T-cell (primary cell): ENCODE measurements around the gene SLC2A10. TPM values are rescaled to one million over a fixed set of nuclear protein-coding genes. Genes with fewer than 3 reads are reported as not detected.

Source experiments
- ATAC-seq, 4 experiments: fragments of 200-7000 bp in 3 of 4; fragments of 150-1000 bp in 1 of 4; cut with Tn5 transposase; replicated peaks in 1 of 4; 1 replicate in 3 of 4; 2 replicates in 1 of 4; pipeline ENCODE4 v1.10.0; 2021; ENCODE audit warnings: moderate library complexity in 3 of 4, mild to moderate bottlenecking in 2 of 4, moderate number of reproducible peaks in 1 of 4
- CTCF ChIA-PET, 2 donors: fragments of 300-600 bp; sonication (Branson Sonifier 250); formaldehyde crosslinking; loops; one replicate each; lab custom pipeline; 2022; ENCODE audit warnings: antibody characterized with exemption in 2 of 2; lab: Charles Lee
- POLR2A ChIA-PET, 2 donors: fragments of 300-600 bp; sonication (Branson Sonifier 250); formaldehyde crosslinking; loops; one replicate each; lab custom pipeline; 2022; ENCODE audit warnings: antibody characterized with exemption in 2 of 2; lab: Charles Lee
- DNase-seq, 35 experiments: peaks; one replicate each; pipeline versions ENCODE4 v3.0.0 to v3.0.0-alpha.2; 2013 to 2023
- H3K27ac ChIP-seq: one replicate; pipeline ENCODE4 v1.5.1; 2013; ENCODE audit warnings: low read length
- H3K27me3 ChIP-seq, 2 experiments: replicated peaks in 1 of 2; 1 replicate in 1 of 2; 2 replicates in 1 of 2; pipeline versions ENCODE4 v1.6.1 to v1.7.0; 2013; ENCODE audit warnings: low read length in 1 of 2, mixed read lengths in 1 of 2; ENCODE audit not compliant: control insufficient read depth in 2 of 2, insufficient read depth in 2 of 2; ENCODE audit errors: extremely low read depth in 1 of 2
- H3K36me3 ChIP-seq, 2 donors: 1 replicate in 1 of 2; 2 replicates in 1 of 2; pipeline versions ENCODE4 v1.6.1 to v1.7.0; 2013; ENCODE audit warnings: low read length in 1 of 2; ENCODE audit not compliant: control insufficient read depth in 2 of 2, insufficient read depth in 1 of 2; ENCODE audit errors: extremely low read depth in 1 of 2
- H3K4me1 ChIP-seq, 2 experiments: 1 replicate in 1 of 2; 2 replicates in 1 of 2; pipeline versions ENCODE4 v1.6.1 to v1.7.0; 2013; ENCODE audit warnings: low read length in 2 of 2, mixed read lengths in 1 of 2; ENCODE audit not compliant: insufficient read depth in 2 of 2, control insufficient read depth in 1 of 2; ENCODE audit errors: extremely low read depth in 1 of 2
- H3K4me3 ChIP-seq, 2 donors: 1 replicate in 1 of 2; 2 replicates in 1 of 2; pipeline versions ENCODE4 v1.5.1 to v1.7.0; 2013; ENCODE audit warnings: mild to moderate bottlenecking in 2 of 2, low read length in 1 of 2, moderate library complexity in 1 of 2; ENCODE audit not compliant: control insufficient read depth in 1 of 2; ENCODE audit errors: extremely low read depth in 1 of 2
- H3K9me3 ChIP-seq: 2 replicates; pipeline ENCODE4 v1.7.0; 2013
- H3K27ac Mint-ChIP-seq, 2 donors: one replicate each; pipeline ENCODE4 v1.8.0; 2020 to 2021; ENCODE audit warnings: mild to moderate bottlenecking in 2 of 2, mixed read lengths in 2 of 2
- H3K27me3 Mint-ChIP-seq, 2 donors: one replicate each; pipeline ENCODE4 v1.8.0; 2021 to 2022; ENCODE audit warnings: mixed read lengths in 2 of 2
- H3K36me3 Mint-ChIP-seq: one replicate; pipeline ENCODE4 v1.8.0; 2021; ENCODE audit warnings: mixed read lengths
- H3K4me1 Mint-ChIP-seq, 3 donors: one replicate each; pipeline ENCODE4 v1.8.0; 2020 to 2022; ENCODE audit warnings: mixed read lengths in 3 of 3, mild to moderate bottlenecking in 1 of 3
- H3K4me3 Mint-ChIP-seq, 3 donors: one replicate each; pipeline ENCODE4 v1.8.0; 2020 to 2022; ENCODE audit warnings: mild to moderate bottlenecking in 3 of 3, mixed read lengths in 3 of 3, moderate library complexity in 3 of 3
- H3K9me3 Mint-ChIP-seq, 3 donors: one replicate each; pipeline ENCODE4 v1.8.0; 2020 to 2022; ENCODE audit warnings: mixed read lengths in 3 of 3
- WGBS: methylation state at CpG from one replicate; pipeline ENCODE4 v1.1.5; 2013; ENCODE audit warnings: missing lambda C conversion rate; ENCODE audit not compliant: insufficient coverage; 5-methylcytosine and 5-hydroxymethylcytosine counted together
- total RNA-seq, 35 experiments: library from RNA in 6 of 35; stranded (reverse) in 6 of 35; fragments of 120-200 nt in 1 of 35; gene quantifications; one replicate each; pipeline versions ENCODE4 v1.2.1 to v1.2.4 and lab custom pipeline; 2013 to 2026

Gene SLC2A10
- total RNA-seq, 5 donors from 2014 or later (not counting 1 experiment from before 2014, with no cell fraction given): 0.07 to 0.54 (median 0.09) TPM; not detected in 2

DNA sequence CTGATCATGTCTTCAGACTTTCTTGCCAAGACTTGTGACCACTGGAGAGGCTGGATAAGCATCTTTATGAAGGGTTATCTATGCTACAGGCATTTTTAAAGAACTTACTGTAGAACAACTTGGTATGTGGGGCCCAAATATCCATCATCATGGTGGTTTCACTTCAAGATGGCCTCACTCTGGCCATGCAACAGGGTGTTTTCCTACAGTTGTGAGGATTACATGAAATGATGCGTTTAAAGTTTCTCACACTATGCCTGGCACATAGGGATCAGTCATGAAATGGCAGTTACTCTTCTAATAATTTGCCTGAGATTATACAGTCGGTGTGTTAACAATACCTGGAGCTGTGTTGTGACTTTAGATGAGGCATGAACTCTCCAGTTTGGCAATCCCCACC lies 13.0 kb downstream of the SLC2A10 start:
- ChIA-PET POLR2A (no interaction called here), CTCF (no interaction called here)
- no peaks in the 10 kb centered on the region for H3K36me3 ChIP-seq
- no peak overlapping the region for H3K27ac Mint-ChIP-seq
- H3K27me3 ChIP-seq: peaks cover 0 to 5% of the 10 kb centered on the region in 2 experiments
- no peaks in the 10 kb centered on the region for H3K4me1 Mint-ChIP-seq
- peaks cover 0 to 9% (median 4%) of the 10 kb centered on the region in 3 donors for H3K9me3 Mint-ChIP-seq
- H3K36me3 Mint-ChIP-seq: no peaks in the 10 kb centered on the region
- no peaks in the 10 kb centered on the region for H3K4me1 ChIP-seq
- no peak overlapping the region for H3K27ac ChIP-seq
- DNase-seq: no peak
- no peak overlapping the region for H3K4me3 ChIP-seq
- H3K27me3 Mint-ChIP-seq: peaks cover 8% of the 10 kb centered on the region in 2 donors
- H3K4me3 Mint-ChIP-seq: no peak overlapping the region
- ATAC-seq: no peak
- no CpG with 5 or more reads among the region's 2 CpGs for WGBS
- no peaks in the 10 kb centered on the region for H3K9me3 ChIP-seq

DNA sequence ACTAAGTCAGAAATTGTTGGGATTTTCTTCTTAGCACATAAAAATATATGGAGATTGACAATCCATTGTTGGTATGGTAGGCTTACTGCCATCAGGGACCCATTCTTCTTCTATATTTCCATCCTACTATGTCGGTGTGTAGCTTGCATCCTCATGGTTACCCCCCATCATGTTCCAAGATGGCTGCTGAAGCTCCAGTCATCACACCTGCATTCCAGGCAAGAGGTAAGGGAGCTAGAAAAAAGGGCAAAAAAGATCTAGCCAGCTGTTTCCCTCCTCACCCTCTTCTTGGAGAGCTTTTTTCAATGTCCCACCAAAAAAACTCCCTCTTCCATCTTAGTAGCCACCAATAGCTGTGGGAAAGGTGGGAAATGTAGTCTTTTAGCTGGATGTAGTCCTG lies 13.6 kb downstream of the SLC2A10 start:
- no CpG with 5 or more reads among the region's 1 CpG for WGBS
- peaks cover 8% of the 10 kb centered on the region in 2 donors for H3K27me3 Mint-ChIP-seq
- Histone ChIP-seq H3K9me3 (no peaks in the 10 kb centered on the region), H3K4me3 (no peak overlapping the region), H3K4me1 (no peaks in the 10 kb centered on the region), H3K27me3 (peaks cover 0 to 6% of the 10 kb centered on the region in 2 experiments), H3K27ac (no peak overlapping the region), H3K36me3 (no peaks in the 10 kb centered on the region)
- no peak overlapping the region for H3K27ac Mint-ChIP-seq
- no peaks in the 10 kb centered on the region for H3K4me1 Mint-ChIP-seq
- DNase-seq (no peak), ATAC-seq (no peak)
- CTCF ChIA-PET: no interaction called here
- no peak overlapping the region for H3K4me3 Mint-ChIP-seq
- H3K36me3 Mint-ChIP-seq: no peaks in the 10 kb centered on the region
- peaks cover 0 to 9% (median 4%) of the 10 kb centered on the region in 3 donors for H3K9me3 Mint-ChIP-seq
- POLR2A ChIA-PET: no interaction called here

DNA sequence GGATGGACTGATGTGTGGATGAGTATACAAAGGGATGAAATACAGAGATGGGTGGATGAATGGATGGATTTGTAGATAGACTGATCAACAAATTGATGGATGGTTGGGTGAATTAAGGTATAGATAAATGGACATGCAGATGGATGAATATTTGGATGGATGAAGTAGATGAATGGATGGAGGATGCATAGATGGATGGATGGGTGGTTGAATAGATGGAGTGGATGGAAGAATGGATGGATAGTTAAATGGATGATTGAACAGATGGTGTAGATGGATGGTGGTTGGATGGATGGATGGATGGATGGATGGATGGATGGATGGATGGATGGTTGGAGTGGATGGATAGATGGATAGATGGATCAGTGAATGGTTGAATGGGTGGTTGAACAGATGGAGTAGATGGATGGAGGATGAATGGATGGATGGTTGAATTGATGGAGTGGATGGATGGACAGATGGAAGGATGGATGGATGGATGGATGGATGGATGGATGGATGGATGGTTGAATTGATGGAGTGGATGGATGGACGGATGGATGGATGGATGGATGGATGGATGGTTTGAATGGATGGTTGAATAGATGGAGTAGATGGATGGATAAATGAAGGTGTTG lies 15.0 kb downstream of the SLC2A10 start:
- Mint-ChIP-seq H3K27ac (no peak overlapping the region), H3K36me3 (no peaks in the 10 kb centered on the region), H3K9me3 (peaks cover 0 to 9% (median 4%) of the 10 kb centered on the region in 3 donors), H3K4me3 (no peak overlapping the region), H3K27me3 (peaks cover 8 to 12% of the 10 kb centered on the region in 2 donors), H3K4me1 (no peaks in the 10 kb centered on the region)
- ChIA-PET POLR2A (no interaction called here), CTCF (no interaction called here)
- DNase-seq (no peak), ATAC-seq (no peak)
- H3K27me3 ChIP-seq: peaks cover 0 to 14% of the 10 kb centered on the region in 2 experiments
- H3K27ac ChIP-seq: no peak overlapping the region
- H3K9me3 ChIP-seq: no peaks in the 10 kb centered on the region
- H3K36me3 ChIP-seq: no peaks in the 10 kb centered on the region
- H3K4me3 ChIP-seq: no peak overlapping the region
- H3K4me1 ChIP-seq: no peaks in the 10 kb centered on the region
- WGBS: 57% methylated on average over 1 of the region's 1 CpG

DNA sequence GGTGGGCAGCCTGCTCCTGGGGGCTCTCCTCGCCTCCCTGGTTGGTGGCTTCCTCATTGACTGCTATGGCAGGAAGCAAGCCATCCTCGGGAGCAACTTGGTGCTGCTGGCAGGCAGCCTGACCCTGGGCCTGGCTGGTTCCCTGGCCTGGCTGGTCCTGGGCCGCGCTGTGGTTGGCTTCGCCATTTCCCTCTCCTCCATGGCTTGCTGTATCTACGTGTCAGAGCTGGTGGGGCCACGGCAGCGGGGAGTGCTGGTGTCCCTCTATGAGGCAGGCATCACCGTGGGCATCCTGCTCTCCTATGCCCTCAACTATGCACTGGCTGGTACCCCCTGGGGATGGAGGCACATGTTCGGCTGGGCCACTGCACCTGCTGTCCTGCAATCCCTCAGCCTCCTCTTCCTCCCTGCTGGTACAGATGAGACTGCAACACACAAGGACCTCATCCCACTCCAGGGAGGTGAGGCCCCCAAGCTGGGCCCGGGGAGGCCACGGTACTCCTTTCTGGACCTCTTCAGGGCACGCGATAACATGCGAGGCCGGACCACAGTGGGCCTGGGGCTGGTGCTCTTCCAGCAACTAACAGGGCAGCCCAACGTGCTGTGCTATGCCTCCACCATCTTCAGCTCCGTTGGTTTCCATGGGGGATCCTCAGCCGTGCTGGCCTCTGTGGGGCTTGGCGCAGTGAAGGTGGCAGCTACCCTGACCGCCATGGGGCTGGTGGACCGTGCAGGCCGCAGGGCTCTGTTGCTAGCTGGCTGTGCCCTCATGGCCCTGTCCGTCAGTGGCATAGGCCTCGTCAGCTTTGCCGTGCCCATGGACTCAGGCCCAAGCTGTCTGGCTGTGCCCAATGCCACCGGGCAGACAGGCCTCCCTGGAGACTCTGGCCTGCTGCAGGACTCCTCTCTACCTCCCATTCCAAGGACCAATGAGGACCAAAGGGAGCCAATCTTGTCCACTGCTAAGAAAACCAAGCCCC lies 16.0 kb downstream of the SLC2A10 start:
- Histone ChIP-seq H3K36me3 (no peaks in the 10 kb centered on the region), H3K27me3 (peaks cover 0 to 14% of the 10 kb centered on the region in 2 experiments), H3K4me1 (no peaks in the 10 kb centered on the region), H3K27ac (no peak overlapping the region), H3K4me3 (no peak overlapping the region), H3K9me3 (no peaks in the 10 kb centered on the region)
- no peaks in the 10 kb centered on the region for H3K4me1 Mint-ChIP-seq
- no peaks in the 10 kb centered on the region for H3K36me3 Mint-ChIP-seq
- ChIA-PET CTCF (no interaction called here), POLR2A (no interaction called here)
- no peak overlapping the region for H3K4me3 Mint-ChIP-seq
- 89% methylated on average over 26 of the region's 27 CpGs for WGBS
- DNase-seq (no peak), ATAC-seq (no peak)
- H3K9me3 Mint-ChIP-seq: peaks cover 0 to 6% (median 1%) of the 10 kb centered on the region in 3 donors
- H3K27ac Mint-ChIP-seq: no peak overlapping the region
- H3K27me3 Mint-ChIP-seq: peaks cover under 1 to 10% of the 10 kb centered on the region in 2 donors

DNA sequence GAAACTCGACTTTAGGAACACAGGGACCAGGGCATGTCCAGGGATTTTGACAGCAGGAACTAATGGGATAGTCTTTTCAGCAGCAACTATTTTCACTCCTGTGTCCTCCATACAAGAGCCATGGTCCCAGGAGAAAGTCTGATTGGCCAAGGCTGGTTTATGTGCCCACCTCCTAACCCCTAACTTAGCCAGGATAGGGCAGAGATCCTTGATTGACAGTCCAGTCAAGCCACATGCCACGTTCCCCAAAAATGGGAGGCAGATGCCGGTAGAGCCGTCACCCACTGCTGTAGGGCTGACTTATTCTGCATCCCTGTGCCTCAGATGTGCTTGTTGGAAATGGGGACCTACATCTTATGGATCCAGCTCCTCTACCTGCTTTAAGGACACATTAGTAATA lies 22.3 kb downstream of the SLC2A10 start:
- no peaks in the 10 kb centered on the region for H3K36me3 ChIP-seq
- H3K27me3 Mint-ChIP-seq: peaks cover 10 to 15% of the 10 kb centered on the region in 2 donors
- ChIA-PET CTCF (no interaction called here), POLR2A (no interaction called here)
- no peaks in the 10 kb centered on the region for H3K4me1 ChIP-seq
- H3K27me3 ChIP-seq: peaks cover 0 to 33% of the 10 kb centered on the region in 2 experiments
- peaks cover 0 to 4% (median 0%) of the 10 kb centered on the region in 3 donors for H3K9me3 Mint-ChIP-seq
- no peak for DNase-seq
- H3K27ac ChIP-seq: no peak overlapping the region
- no peak for ATAC-seq
- 71% methylated on average over 4 of the region's 4 CpGs for WGBS
- no peak overlapping the region for H3K27ac Mint-ChIP-seq
- no peak overlapping the region for H3K4me3 ChIP-seq
- H3K4me3 Mint-ChIP-seq: no peak overlapping the region
- no peaks in the 10 kb centered on the region for H3K36me3 Mint-ChIP-seq
- H3K4me1 Mint-ChIP-seq: no peaks in the 10 kb centered on the region
- H3K9me3 ChIP-seq: no peaks in the 10 kb centered on the region

DNA sequence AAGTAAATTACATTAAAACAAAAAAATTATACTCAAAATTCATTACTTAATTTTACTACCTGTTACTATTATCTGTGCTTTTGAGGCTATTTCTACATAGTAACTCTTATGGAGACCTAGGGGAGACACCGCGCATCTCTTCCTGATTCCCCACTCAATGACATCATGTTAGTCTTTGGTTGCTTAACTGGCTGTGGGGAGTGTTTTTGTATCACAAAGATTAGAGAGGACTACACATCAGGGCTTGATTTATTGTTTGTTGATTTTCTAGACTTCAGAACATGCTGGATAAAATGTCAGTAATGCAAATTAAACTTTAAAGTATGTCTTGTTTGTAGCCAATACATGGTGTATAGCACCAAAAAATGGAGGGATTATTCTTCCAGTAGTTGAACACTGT lies 26.0 kb downstream of the SLC2A10 start:
- Histone ChIP-seq H3K4me3 (no peak overlapping the region), H3K27me3 (peaks cover 0 to 31% of the 10 kb centered on the region in 2 experiments), H3K27ac (no peak overlapping the region), H3K36me3 (no peaks in the 10 kb centered on the region), H3K9me3 (no peaks in the 10 kb centered on the region), H3K4me1 (no peaks in the 10 kb centered on the region)
- Mint-ChIP-seq H3K27ac (no peak overlapping the region), H3K4me3 (no peak overlapping the region), H3K27me3 (peaks cover 15 to 27% of the 10 kb centered on the region in 2 donors), H3K36me3 (no peaks in the 10 kb centered on the region), H3K9me3 (peaks cover 0 to 8% (median 1%) of the 10 kb centered on the region in 3 donors), H3K4me1 (no peaks in the 10 kb centered on the region)
- POLR2A ChIA-PET: no interaction called here
- ATAC-seq (no peak), DNase-seq (no peak)
- no CpG with 5 or more reads among the region's 2 CpGs for WGBS
- CTCF ChIA-PET: no interaction called here
